K562 (cell line): ENCODE measurements around the gene ZFYVE16. TPM values are rescaled to one million over a fixed set of nuclear protein-coding genes. Genes with fewer than 3 reads are reported as not detected.

ENCODE experiments used
- ATAC-seq: fragments of 200-7000 bp; cut with Tn5 transposase; 3 replicates; pipeline ENCODE4 v1.9.1; 2020; ENCODE audit warnings: moderate library complexity
- BruUV-seq: library from RNA; stranded (reverse); fragments of 400-500 nt; replicated peaks from 2 replicates; lab custom pipeline; 2021; lab: Mats Ljungman, UMichigan
- CTCF ChIA-PET: fragments of 300-600 bp; formaldehyde crosslinking; extraction: SDS; loops from one replicate; lab custom pipeline; 2021; ENCODE audit warnings: low intra/inter-chr PET ratio; lab: Yijun Ruan, JAX
- POLR2A ChIA-PET: fragments of 300-600, 350-650 bp; sonication (Branson Sonifier 250); formaldehyde crosslinking; extraction: SDS; loops from one replicate; lab custom pipeline; 2021; ENCODE audit warnings: antibody characterized with exemption, inconsistent platforms; lab: Yijun Ruan, JAX
- DNase-seq, 4 experiments: peaks; one replicate each; pipeline versions ENCODE4 v3.0.0 to v3.0.0-alpha.2; 2011 to 2018; ENCODE audit warnings: low spot score in 3 of 4, mixed read lengths in 3 of 4; ENCODE audit errors: extremely low read depth in 1 of 4
- FAIRE-seq: peaks from 2 replicates; lab custom pipeline; 2011; peaks lifted over from hg19 to GRCh38; lab: Jason Lieb, UNC
- H2AFZ ChIP-seq: 2 replicates; pipeline ENCODE4 v1.6.0; 2011; ENCODE audit warnings: low read depth, low read length, control low read depth, inconsistent platforms
- H3K27ac ChIP-seq: fragments of 200-600 bp; 3 replicates; pipeline ENCODE4 v1.8.0; 2011; ENCODE audit warnings: low read depth, mild to moderate bottlenecking, control low read depth, inconsistent platforms, low read length, moderate library complexity, mixed read lengths; ENCODE audit errors: extremely low read depth
- H3K27me3 ChIP-seq, 2 experiments: fragments of 300-600 bp in 1 of 2; 2 replicates in 1 of 2; 3 replicates in 1 of 2; pipeline versions ENCODE4 v1.6.0 to v1.8.0; 2011; ENCODE audit warnings: inconsistent platforms in 2 of 2, low read length in 2 of 2, mild to moderate bottlenecking in 1 of 2, mixed read lengths in 1 of 2, moderate library complexity in 1 of 2; ENCODE audit not compliant: control insufficient read depth in 2 of 2, insufficient read depth in 2 of 2
- H3K36me3 ChIP-seq: fragments of 300-600 bp; 3 replicates; pipeline ENCODE4 v1.8.0; 2011; ENCODE audit warnings: mild to moderate bottlenecking, low read length, inconsistent platforms; ENCODE audit not compliant: control insufficient read depth, insufficient read depth
- H3K4me1 ChIP-seq, 2 experiments: fragments of 200-600 bp in 1 of 2; replicated peaks in 1 of 2; 2 replicates in 1 of 2; 3 replicates in 1 of 2; pipeline versions ENCODE4 v1.5.1 to v1.8.0; 2011; ENCODE audit warnings: inconsistent platforms in 2 of 2, low read length in 2 of 2, mild to moderate bottlenecking in 1 of 2, mixed read lengths in 1 of 2, moderate library complexity in 1 of 2; ENCODE audit not compliant: control insufficient read depth in 2 of 2, insufficient read depth in 2 of 2
- H3K4me2 ChIP-seq: 2 replicates; pipeline ENCODE4 v1.6.1; 2011; ENCODE audit warnings: low read length, control low read depth, inconsistent platforms, mixed read lengths; ENCODE audit not compliant: insufficient read depth
- H3K4me3 ChIP-seq: fragments of 200-600 bp; sonication (generic), shearing (Covaris generic); 2 replicates; pipeline ENCODE4 v1.5.1; 2016; ENCODE audit warnings: control low read depth, inconsistent platforms
- H3K79me2 ChIP-seq: fragments of 200-600 bp; 3 replicates; pipeline ENCODE4 v1.8.0; 2011; ENCODE audit warnings: low read length, inconsistent platforms; ENCODE audit not compliant: control insufficient read depth, insufficient read depth
- H3K9ac ChIP-seq, 2 experiments: 2 replicates each; pipeline versions ENCODE4 v1.6.0 to v1.6.1; 2011; ENCODE audit warnings: low read depth in 2 of 2, low read length in 2 of 2, control low read depth in 1 of 2, inconsistent platforms in 1 of 2, mild to moderate bottlenecking in 1 of 2, mixed read lengths in 1 of 2; ENCODE audit not compliant: insufficient read depth in 1 of 2
- H3K9me1 ChIP-seq: one replicate; pipeline ENCODE4 v1.6.0; 2011; ENCODE audit warnings: inconsistent platforms, mild to moderate bottlenecking, low read length, moderate library complexity; ENCODE audit not compliant: control insufficient read depth, insufficient read depth
- H3K9me3 ChIP-seq: replicated peaks from 2 replicates; pipeline ENCODE4 v1.5.1; 2011; ENCODE audit warnings: low read depth, low read length, inconsistent platforms; ENCODE audit not compliant: control insufficient read depth, insufficient read depth
- H4K20me1 ChIP-seq: replicated peaks from 2 replicates; pipeline ENCODE4 v1.6.1; 2011; ENCODE audit warnings: low read length, inconsistent platforms, mixed read lengths; ENCODE audit not compliant: control insufficient read depth, insufficient read depth
- MYBL2 ChIP-seq, 2 experiments: fragments of 450-650 bp in 1 of 2; sonication (generic) in 1 of 2; formaldehyde crosslinking in 1 of 2; IDR thresholded peaks; 2 replicates each; pipeline versions ENCODE4 v1.6.1 to v1.8.1; 2017 to 2022; ENCODE audit warnings: borderline replicate concordance in 1 of 2, inconsistent platforms in 1 of 2, low read depth in 1 of 2, mild to moderate bottlenecking in 1 of 2, missing genetic modification reagents in 1 of 2, moderate library complexity in 1 of 2
- NRF1 ChIP-seq, 2 experiments: fragments of 450-650 bp; IDR thresholded peaks in 1 of 2; conservative IDR thresholded peaks in 1 of 2; 2 replicates each; pipeline ENCODE4 v1.6.1; 2014; ENCODE audit warnings: mild to moderate bottlenecking in 2 of 2
- POLR2A ChIP-seq: fragments of 450-650 bp; conservative IDR thresholded peaks from 2 replicates; pipeline ENCODE4 v1.6.1; 2016
- PRMT5 ChIP-seq: sonication (generic); formaldehyde crosslinking; IDR thresholded peaks from 2 replicates; pipeline ENCODE4 v1.5.0; 2020; ENCODE audit warnings: missing genetic modification reagents
- SIX5 ChIP-seq, 2 experiments: IDR thresholded peaks; 2 replicates each; pipeline ENCODE4 v1.6.1; 2011; ENCODE audit warnings: low read length in 2 of 2, borderline replicate concordance in 1 of 2, low read depth in 1 of 2, mild to moderate bottlenecking in 1 of 2, moderate library complexity in 1 of 2; ENCODE audit not compliant: insufficient read depth in 1 of 2
- ZKSCAN8 ChIP-seq: fragments of 200-800 bp; sonication (Bioruptor generic); IDR thresholded peaks from 2 replicates; pipeline ENCODE4 v1.6.1; 2016; ENCODE audit warnings: missing genetic modification characterization, missing compliant biosample characterization
- ZNF696 ChIP-seq: fragments of 250-450 bp; sonication (Bioruptor Pico); conservative IDR thresholded peaks from 2 replicates; pipeline ENCODE4 v1.4.0; 2020; ENCODE audit warnings: mild to moderate bottlenecking, moderate library complexity
- WGBS: fragments of 100-300 bp; shearing (Covaris generic); methylation state at CpG from one replicate; pipeline ENCODE4 v1.1.6; 2016; ENCODE audit warnings: low coverage, mixed read lengths; ENCODE audit not compliant: insufficient coverage; ENCODE audit errors: missing lambda C conversion rate; 5-methylcytosine and 5-hydroxymethylcytosine counted together
- in situ Hi-C: fragments of 300-500 bp; cut with MboI; formaldehyde crosslinking; loops from 4 replicates; pipeline ENCODE4 v1.15.0; 2018; ENCODE audit warnings: inconsistent platforms, mixed read lengths
- intact Hi-C: fragments of 100-400 bp; cut with micrococcal nuclease; formaldehyde crosslinking; loops from 2 replicates; pipeline ENCODE4 v1.14.2; 2022
- polyA plus RNA-seq, 8 experiments: library from polyadenylated mRNA; depleted of rRNA in 4 of 8; stranded (reverse) in 5 of 8; unstranded in 3 of 8; fragments of >200 nt; fragmentation: Nextera tagmentation in 2 of 8; fragmentation: Illumina TruSeq in 1 of 8; extraction: Ambion mirVana in 2 of 8; extraction: Trizol in 1 of 8; gene quantifications; 2 replicates each; pipeline versions ENCODE4 v1.2.1 to v1.2.3, GENCODE V29; 2011 to 2014; ENCODE audit warnings: inconsistent platforms in 1 of 8, missing spikeins in 1 of 8
- total RNA-seq, 7 experiments: library from RNA; depleted of rRNA in 6 of 7; stranded (reverse); fragments of >200 nt in 6 of 7; fragmentation: Illumina TruSeq in 2 of 7; extraction: Trizol in 2 of 7; gene quantifications; 2 replicates each; pipeline versions ENCODE4 v1.2.1 to v1.2.3, GENCODE V29; 2011 to 2021; ENCODE audit warnings: low replicate concordance in 1 of 7
- TF ChIP-seq, protein P1 (sequence below): fragments of 450-650 bp; IDR thresholded peaks from one replicate; pipeline ENCODE4 v1.6.1; 2018; ENCODE audit warnings: mild to moderate bottlenecking, moderate library complexity; ENCODE audit not compliant: partially characterized antibody
- TF ChIP-seq, protein P2 (sequence below): fragments of 250-450 bp; sonication (Bioruptor Pico); IDR thresholded peaks from 2 replicates; pipeline ENCODE4 v1.5.0; 2020; ENCODE audit warnings: mild to moderate bottlenecking
- TF ChIP-seq, protein P3 (sequence below): fragments of 150-350 bp; IDR thresholded peaks from 2 replicates; pipeline ENCODE4 v1.6.1; 2014; ENCODE audit warnings: low read depth, mild to moderate bottlenecking, low read length, borderline replicate concordance

Gene ZFYVE16
- total and polyA plus RNA-seq, 9 of the 15 experiments (the other 6 are each of a cell fraction or from before 2014, with no cell fraction given), result 6.0 to 18.9 (median 12.5) TPM

DNA sequence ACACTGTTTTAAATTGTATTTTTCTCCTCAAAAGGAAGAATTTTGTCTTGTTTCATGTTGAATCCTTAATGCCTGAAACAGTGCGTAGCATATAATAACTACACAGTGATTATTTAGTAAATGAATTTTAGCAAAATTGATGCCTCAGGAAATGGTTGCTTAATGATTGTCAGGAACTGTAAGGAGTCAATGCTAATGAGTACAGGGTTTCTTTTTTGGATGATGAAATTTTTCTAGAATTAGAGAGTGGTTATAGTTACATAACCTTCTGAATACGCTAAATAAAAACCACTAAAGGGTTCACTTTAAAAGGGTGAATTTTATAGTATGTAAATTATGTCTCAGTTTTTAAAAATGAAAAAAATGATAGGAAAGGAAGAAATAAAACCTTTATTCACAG lies 94.9 kb downstream of the ZFYVE16 start:
- FAIRE-seq, result no peak
- no TSS peak for BruUV-seq
- CTCF ChIA-PET, result no interaction called here

DNA sequence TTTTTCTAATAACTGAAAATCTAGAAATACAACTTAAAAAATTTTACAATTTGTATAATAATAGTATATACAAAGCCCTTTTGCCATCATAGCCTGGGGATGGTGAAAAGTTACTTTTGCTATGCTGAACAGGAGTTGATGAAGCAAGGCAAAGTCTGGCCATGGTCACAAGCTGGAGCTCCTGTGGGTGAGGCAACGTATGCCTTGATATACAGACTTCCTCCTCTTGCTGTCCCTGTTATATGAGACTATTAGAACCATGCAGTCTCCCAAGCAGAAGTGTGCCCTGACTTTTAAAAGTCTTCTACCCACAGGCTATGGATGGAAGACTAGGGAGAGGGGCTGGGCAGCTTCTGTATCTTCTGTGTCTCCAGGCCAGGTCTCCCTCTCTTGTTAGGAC lies 95.8 kb downstream of the ZFYVE16 start:
- Histone ChIP-seq H3K36me3 (no peaks in the 10 kb centered on the region), H3K27me3 (peaks cover 3 to 11% of the 10 kb centered on the region in 2 experiments; a peak in 3 of 5 replicates), H3K9me1 (no peaks in the 10 kb centered on the region), H3K4me2 (no peak overlapping the region), H3K4me3 (no peak overlapping the region), H3K9me3 (no peaks in the 10 kb centered on the region), H4K20me1 (no peaks in the 10 kb centered on the region), H3K27ac (no peak overlapping the region), H3K9ac (no peak overlapping the region), H3K79me2 (no peaks in the 10 kb centered on the region), H2AFZ (no peak overlapping the region), H3K4me1 (no peaks in the 10 kb centered on the region)
- WGBS, result 0% methylated on average over 1 of the region's 1 CpG
- ATAC-seq, result no peak
- FAIRE-seq, result no peak
- in situ Hi-C loops, result no loop called here
- ChIA-PET CTCF (no interaction called here), POLR2A (no interaction called here)
- no peak for DNase-seq
- BruUV-seq, result no TSS peak
- intact Hi-C loops, result no loop called here
- TF ChIP-seq, protein P1, sequence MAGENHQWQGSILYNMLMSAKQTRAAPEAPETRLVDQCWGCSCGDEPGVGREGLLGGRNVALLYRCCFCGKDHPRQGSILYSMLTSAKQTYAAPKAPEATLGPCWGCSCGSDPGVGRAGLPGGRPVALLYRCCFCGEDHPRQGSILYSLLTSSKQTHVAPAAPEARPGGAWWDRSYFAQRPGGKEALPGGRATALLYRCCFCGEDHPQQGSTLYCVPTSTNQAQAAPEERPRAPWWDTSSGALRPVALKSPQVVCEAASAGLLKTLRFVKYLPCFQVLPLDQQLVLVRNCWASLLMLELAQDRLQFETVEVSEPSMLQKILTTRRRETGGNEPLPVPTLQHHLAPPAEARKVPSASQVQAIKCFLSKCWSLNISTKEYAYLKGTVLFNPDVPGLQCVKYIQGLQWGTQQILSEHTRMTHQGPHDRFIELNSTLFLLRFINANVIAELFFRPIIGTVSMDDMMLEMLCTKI, result no peak
- TF ChIP-seq ZNF696 (CRISPR knock-in tag), result no peak
- no peak for TF ChIP-seq PRMT5
- TF ChIP-seq, protein P2, sequence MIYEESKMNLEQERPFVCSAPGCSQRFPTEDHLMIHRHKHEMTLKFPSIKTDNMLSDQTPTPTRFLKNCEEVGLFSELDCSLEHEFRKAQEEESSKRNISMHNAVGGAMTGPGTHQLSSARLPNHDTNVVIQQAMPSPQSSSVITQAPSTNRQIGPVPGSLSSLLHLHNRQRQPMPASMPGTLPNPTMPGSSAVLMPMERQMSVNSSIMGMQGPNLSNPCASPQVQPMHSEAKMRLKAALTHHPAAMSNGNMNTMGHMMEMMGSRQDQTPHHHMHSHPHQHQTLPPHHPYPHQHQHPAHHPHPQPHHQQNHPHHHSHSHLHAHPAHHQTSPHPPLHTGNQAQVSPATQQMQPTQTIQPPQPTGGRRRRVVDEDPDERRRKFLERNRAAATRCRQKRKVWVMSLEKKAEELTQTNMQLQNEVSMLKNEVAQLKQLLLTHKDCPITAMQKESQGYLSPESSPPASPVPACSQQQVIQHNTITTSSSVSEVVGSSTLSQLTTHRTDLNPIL (CRISPR knock-in tag), result no peak
- no peak for TF ChIP-seq SIX5 (IDR thresholded peaks at IDR 0.05; ENCODE audit: borderline replicate concordance in 1 of 2, insufficient read depth in 1 of 2, low read depth in 1 of 2, low read length in 2 of 2)
- TF ChIP-seq ZKSCAN8, result no peak
- no peak for TF ChIP-seq POLR2A
- TF ChIP-seq, protein P3, sequence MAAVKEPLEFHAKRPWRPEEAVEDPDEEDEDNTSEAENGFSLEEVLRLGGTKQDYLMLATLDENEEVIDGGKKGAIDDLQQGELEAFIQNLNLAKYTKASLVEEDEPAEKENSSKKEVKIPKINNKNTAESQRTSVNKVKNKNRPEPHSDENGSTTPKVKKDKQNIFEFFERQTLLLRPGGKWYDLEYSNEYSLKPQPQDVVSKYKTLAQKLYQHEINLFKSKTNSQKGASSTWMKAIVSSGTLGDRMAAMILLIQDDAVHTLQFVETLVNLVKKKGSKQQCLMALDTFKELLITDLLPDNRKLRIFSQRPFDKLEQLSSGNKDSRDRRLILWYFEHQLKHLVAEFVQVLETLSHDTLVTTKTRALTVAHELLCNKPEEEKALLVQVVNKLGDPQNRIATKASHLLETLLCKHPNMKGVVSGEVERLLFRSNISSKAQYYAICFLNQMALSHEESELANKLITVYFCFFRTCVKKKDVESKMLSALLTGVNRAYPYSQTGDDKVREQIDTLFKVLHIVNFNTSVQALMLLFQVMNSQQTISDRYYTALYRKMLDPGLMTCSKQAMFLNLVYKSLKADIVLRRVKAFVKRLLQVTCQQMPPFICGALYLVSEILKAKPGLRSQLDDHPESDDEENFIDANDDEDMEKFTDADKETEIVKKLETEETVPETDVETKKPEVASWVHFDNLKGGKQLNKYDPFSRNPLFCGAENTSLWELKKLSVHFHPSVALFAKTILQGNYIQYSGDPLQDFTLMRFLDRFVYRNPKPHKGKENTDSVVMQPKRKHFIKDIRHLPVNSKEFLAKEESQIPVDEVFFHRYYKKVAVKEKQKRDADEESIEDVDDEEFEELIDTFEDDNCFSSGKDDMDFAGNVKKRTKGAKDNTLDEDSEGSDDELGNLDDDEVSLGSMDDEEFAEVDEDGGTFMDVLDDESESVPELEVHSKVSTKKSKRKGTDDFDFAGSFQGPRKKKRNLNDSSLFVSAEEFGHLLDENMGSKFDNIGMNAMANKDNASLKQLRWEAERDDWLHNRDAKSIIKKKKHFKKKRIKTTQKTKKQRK, result no peak
- no peak for TF ChIP-seq NRF1 (conservative IDR thresholded peaks at IDR 0.05 in 1 of 2, IDR thresholded peaks at IDR 0.05 in 1 of 2)

More for the DNA sequence above, 94.9 kb downstream of the ZFYVE16 start:
- no peak overlapping the region for H3K27ac ChIP-seq
- H3K9me1 ChIP-seq, result no peaks in the 10 kb centered on the region
- no peak overlapping the region for H3K9ac ChIP-seq
- H3K4me2 ChIP-seq, result no peak overlapping the region
- 12% methylated on average over 2 of the region's 2 CpGs for WGBS
- H3K36me3 ChIP-seq, result no peaks in the 10 kb centered on the region
- H4K20me1 ChIP-seq, result no peaks in the 10 kb centered on the region
- ATAC-seq (no peak), DNase-seq (no peak)
- no peaks in the 10 kb centered on the region for H3K4me1 ChIP-seq
- in situ Hi-C loops, result no loop called here
- H3K79me2 ChIP-seq, result no peaks in the 10 kb centered on the region
- peaks cover 3 to 11% of the 10 kb centered on the region in 2 experiments; a peak in 3 of 5 replicates for H3K27me3 ChIP-seq
- H2AFZ ChIP-seq, result no peak overlapping the region
- H3K9me3 ChIP-seq, result no peaks in the 10 kb centered on the region
- TF ChIP-seq MYBL2 (IDR thresholded peaks at IDR 0.05; ENCODE audit: low read depth), result no peak
- TF ChIP-seq MYBL2 (CRISPR knock-in tag; IDR thresholded peaks at IDR 0.05; ENCODE audit: borderline replicate concordance), result no peak
- POLR2A ChIA-PET, result no interaction called here
- intact Hi-C loops, result no loop called here
- H3K4me3 ChIP-seq, result no peak overlapping the region
